Body of pancreas (tissue), 4 donors: ENCODE results near the gene ZSCAN5B.

Experiments
- CTCF ChIP-seq, 7 experiments: fragments of 450-650 bp in 4 of 7; fragments of 200-600 bp in 3 of 7; sonication (generic) in 3 of 7; IDR thresholded peaks; one replicate each; pipeline ENCODE4 v1.5.1; 2016 to 2019; ENCODE audit warnings: antibody characterized with exemption in 7 of 7
- POLR2A ChIP-seq, 3 donors: fragments of 450-650 bp; IDR thresholded peaks; one replicate each; pipeline ENCODE4 v1.6.1; 2016; ENCODE audit warnings: antibody characterized with exemption in 3 of 3, mild to moderate bottlenecking in 2 of 3

DNA sequence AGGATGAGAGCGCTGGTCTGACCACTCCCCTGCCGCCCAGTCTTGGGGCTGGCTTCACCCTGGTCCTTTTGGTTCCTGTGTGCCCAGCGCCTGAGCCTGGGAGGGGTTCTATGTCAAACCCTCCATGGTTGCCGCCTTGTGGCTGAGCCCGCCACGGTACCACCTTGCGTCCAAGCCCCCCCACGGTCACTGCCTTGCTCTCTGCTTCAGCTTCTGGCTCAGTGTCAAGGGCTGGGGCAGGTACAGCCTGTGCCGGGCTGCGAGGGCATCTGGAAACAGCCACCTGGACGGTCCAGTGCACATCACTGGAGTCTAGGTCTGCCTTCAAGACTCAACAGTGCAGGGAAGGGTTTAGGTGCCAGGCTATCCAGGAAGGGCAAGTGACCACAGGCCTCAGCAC lies 36.0 kb downstream of the ZSCAN5B start:
- TF ChIP-seq POLR2A (IDR thresholded peaks at IDR 0.05) (no peak), CTCF (IDR thresholded peaks at IDR 0.05) (no peak)
